ENCODE measurements around the gene KIAA1755.

Gene KIAA1755

DNA sequence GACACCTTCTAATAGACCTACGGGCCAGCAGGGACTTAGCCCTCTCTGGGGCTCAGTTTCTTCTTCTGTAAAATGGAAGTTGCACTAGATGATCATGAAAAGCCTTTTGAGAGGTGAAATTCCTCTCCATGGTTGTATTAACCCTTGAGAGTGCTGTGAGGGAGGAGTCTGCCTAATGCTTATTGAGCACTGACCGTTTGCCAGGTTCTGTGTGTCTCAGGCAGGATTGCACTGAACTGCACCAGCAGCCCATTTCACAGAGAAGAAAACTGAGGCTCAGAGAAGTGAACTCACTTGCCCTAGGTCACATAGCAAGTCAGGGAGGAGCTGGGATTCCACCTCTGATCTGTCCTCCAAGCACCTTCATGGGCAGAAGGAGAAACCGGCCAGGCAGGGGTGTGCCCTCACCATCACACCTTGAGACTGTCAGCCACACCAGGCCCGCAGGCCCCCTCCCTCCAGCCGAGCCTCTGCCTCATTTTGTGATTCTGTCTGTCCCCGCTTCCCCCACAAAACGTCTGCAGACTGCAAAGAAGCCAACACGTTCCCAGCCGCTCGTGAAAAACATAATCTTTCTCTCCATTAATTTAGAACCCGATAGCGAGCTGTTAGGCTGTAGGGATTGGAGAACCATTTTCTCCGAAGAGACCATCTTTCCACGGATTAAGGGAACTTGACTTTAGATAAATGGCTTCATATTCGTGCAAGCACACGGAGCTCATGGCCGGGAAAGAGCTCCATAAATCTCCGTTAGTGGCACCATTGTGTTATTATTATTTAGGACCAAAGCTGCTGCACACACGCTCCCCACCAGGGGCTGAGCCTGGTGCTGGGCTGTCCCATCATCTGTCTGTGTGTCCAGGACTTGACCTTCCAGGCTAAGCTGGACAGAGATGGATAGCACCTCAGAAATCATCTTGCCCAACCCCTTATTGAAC is 46.0 kb downstream of the KIAA1755 start:
- H3K9me3 Mint-ChIP-seq (ENCODE audit: low read depth), result no peaks in the 10 kb centered on the region
- peaks cover 4% of the 10 kb centered on the region for H3K27me3 Mint-ChIP-seq
- no peaks in the 10 kb centered on the region for H3K36me3 Mint-ChIP-seq
- H3K4me1 Mint-ChIP-seq (ENCODE audit: low read depth), result no peaks in the 10 kb centered on the region
- H3K4me3 Mint-ChIP-seq, result no peak overlapping the region
- no peak overlapping the region for H3K27ac Mint-ChIP-seq

DNA sequence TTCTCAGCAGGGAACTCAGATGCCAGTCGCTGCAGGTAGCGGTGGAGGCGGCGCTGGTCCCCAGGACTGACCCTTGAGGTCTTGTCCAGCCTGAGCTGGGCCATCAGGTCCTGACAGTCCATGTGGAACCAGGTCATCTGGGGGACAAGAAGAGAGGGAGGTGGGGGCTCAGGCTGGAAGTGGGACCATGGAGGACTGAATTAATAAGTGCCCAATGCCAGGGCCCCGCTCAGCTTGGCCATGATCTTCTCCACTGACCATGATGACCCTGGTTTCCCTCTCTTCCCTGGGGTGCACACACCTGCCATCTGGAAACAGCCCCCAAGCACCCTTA is 47.0 kb downstream of the KIAA1755 start:
- Mint-ChIP-seq H3K4me1 (ENCODE audit: low read depth) (no peaks in the 10 kb centered on the region), H3K36me3 (no peaks in the 10 kb centered on the region)

DNA sequence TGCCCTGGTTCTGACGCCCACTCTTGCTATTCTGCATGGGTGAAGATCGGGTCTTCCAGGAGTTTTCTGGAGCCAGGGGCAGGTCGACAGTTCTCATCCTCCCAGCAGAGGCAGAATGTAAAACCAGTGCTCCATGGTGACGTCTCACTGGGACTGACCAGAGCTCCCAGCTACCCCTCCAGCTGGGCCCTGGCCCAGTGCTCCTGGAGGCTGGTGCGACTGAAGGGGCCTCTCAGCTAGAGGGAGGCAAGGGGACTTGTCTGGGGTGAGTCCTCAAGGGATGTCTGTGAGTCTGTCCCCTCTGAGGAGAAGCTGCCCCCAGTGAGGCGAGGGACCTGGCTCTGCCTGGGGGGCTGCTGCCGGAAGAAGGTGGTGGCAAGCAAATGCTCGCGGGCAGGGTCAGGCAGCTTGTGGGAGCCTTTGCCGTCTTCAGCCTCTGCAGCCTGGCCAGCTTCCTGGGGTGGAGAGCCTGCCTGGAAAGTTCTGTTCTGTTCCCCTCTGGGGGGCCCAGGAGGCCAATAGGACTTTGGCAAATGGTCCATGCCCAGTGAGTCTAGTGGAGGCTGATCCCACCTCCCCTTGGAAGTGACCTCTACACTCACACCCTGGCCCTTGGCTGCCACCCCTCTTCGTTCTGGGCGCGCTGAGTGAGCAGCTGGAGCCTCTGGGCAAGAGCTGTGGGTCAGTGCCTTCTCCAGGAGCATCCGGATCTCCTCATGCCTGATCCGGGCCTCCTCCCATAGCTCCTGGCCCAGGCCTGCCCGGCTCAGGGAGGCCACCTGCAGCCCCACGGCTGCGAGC is 47.5 kb downstream of the KIAA1755 start:
- H3K9me3 Mint-ChIP-seq (ENCODE audit: low read depth), result no peaks in the 10 kb centered on the region

More for the DNA sequence above, 47.0 kb downstream of the KIAA1755 start:
- Mint-ChIP-seq H3K27ac (no peak overlapping the region), H3K9me3 (ENCODE audit: low read depth) (no peaks in the 10 kb centered on the region), H3K27me3 (peaks cover 2% of the 10 kb centered on the region), H3K4me3 (no peak overlapping the region)

DNA sequence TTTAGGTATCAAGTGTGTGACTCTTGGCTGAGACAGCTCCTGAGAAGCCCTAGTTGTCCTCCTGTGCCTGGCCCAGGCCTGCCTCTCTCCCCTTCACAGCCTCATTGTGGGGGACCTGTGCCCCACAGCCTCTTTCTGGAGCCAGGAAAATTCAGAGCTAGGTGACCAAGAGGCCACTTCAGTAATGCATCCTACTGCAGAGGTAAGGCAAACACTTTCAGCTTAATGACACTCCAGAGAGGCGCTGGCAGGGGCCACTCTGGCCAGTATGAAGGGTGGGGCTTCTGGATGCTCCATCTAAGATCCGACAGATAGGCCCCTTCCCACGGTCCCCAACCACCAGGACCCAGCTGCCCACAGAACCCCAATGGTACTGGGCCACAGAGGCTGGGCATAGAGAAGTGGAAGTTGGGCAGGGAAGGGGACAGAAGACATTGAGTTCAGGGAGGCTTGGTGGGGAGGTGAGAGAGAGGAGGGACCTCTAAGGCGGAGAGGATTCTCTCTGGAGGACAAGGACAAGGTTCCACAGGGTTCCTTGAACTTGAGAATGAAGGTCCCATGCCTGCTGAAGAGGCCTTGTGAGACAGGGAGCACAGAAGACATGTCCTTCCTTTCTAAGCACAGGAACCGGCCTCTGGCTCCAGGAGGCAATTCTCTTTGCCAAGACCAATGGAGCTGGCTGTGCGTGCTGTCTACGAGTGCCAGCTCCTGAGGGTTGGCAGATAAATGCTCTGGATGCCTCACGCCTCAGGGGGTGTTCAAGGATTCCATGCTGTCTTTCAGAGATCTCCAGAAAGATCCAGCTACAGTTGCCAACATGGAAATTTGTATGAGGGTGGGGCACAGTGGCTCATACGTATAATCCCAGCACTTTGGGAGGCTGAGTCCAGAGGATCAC is 49.1 kb downstream of the KIAA1755 start:
- Mint-ChIP-seq H3K9me3 (ENCODE audit: low read depth) (no peaks in the 10 kb centered on the region), H3K36me3 (no peaks in the 10 kb centered on the region), H3K27ac (no peak overlapping the region), H3K4me3 (no peak overlapping the region), H3K4me1 (ENCODE audit: low read depth) (no peaks in the 10 kb centered on the region), H3K27me3 (peaks cover 3% of the 10 kb centered on the region)

More for the DNA sequence above, 47.5 kb downstream of the KIAA1755 start:
- H3K27me3 Mint-ChIP-seq, result peaks cover 2% of the 10 kb centered on the region
- no peak overlapping the region for H3K27ac Mint-ChIP-seq
- no peaks in the 10 kb centered on the region for H3K4me1 Mint-ChIP-seq (ENCODE audit: low read depth)
- H3K4me3 Mint-ChIP-seq, result no peak overlapping the region
- no peaks in the 10 kb centered on the region for H3K36me3 Mint-ChIP-seq

DNA sequence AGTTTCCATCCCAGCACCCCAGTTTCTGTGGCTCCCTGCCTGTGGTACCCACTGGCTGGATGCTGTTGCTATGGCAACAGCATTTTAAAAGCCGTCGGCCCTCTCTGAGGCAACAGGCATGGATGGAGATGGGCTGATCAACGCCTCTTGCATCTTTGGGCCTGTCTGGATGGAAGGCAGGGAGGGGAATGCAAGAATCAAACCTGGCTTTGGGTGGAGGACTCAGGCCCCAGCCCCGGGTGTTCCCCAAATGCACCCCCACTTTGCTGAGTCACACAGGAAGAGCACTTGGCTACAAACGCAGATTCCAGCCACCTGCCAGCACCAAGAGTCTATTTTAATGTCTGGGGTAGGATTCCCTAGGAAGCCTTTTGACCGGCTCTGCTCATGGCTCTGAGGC is 49.8 kb downstream of the KIAA1755 start:
- no peaks in the 10 kb centered on the region for H3K36me3 Mint-ChIP-seq
- H3K9me3 Mint-ChIP-seq (ENCODE audit: low read depth), result no peaks in the 10 kb centered on the region
- H3K27me3 Mint-ChIP-seq, result peaks cover 1% of the 10 kb centered on the region
- no peak overlapping the region for H3K27ac Mint-ChIP-seq
- no peak overlapping the region for H3K4me3 Mint-ChIP-seq
- no peaks in the 10 kb centered on the region for H3K4me1 Mint-ChIP-seq (ENCODE audit: low read depth)

DNA sequence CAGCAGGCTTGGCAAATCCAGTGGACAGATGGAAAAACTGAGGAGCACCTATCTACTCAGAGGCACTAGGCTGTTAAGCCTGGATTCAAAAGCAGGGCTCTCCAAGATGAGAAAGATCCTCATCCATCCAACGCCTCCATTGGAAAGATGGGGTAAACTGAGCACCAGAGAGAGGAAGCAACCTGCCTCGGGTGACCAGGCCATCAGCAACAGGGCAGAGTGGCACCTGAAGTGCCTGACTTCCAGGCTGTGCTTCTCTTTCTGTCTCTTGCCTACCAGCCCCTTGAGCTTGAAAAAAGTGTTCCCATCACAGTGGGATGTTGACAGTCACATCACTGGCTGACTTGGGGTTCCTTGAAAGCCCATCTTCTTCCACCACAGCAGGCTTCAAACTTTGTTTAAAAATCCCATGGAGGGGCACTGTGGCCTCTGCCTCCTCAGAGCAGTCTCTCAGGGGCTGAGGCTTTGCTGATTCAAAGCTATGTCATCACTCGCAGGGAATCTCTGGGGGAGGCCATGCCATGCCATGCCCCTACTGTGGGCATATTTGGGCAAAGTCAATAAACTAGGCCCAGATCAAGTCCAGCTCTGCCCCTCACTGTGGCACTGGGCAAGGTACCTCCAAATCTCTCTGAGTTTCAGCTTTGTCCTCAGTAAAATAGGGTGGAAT is 50.7 kb downstream of the KIAA1755 start:
- H3K27me3 Mint-ChIP-seq, result peaks cover 1% of the 10 kb centered on the region
- no peaks in the 10 kb centered on the region for H3K4me1 Mint-ChIP-seq (ENCODE audit: low read depth)
- no peaks in the 10 kb centered on the region for H3K36me3 Mint-ChIP-seq

DNA sequence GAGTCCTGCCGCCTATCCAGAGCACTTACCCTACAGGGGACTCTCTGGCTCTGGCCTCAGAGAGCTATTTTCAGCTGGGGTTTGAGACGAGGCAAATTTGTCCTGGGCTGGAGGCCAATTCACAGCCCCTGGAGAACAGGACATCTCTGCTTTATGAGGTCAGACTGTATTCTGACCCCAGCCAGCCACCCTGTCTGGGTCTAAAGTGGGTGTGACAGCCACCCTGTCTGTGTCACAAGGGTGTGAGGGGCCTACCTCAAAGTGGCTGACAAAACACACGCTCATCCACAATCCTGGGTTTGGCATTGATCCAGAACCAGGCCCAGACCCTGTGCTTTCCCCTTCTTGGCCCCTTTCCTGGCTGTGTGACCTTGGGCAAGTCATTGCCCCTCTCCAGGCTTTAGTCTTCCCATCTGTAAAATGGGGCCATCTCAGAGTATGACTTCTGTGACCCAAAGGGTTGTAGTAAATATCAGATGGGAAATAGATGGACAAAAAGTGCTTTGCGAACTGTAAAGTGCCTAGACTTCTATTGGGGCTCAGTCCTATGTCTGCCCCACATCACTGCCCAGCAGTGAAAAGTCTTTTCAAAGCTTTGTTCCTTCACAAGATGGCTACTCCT is 51.4 kb downstream of the KIAA1755 start:
- no peaks in the 10 kb centered on the region for H3K9me3 Mint-ChIP-seq (ENCODE audit: low read depth)
- no peak overlapping the region for H3K27ac Mint-ChIP-seq
- peaks cover 1% of the 10 kb centered on the region for H3K27me3 Mint-ChIP-seq
- H3K4me3 Mint-ChIP-seq, result no peak overlapping the region
- H3K4me1 Mint-ChIP-seq (ENCODE audit: low read depth), result no peaks in the 10 kb centered on the region
- H3K36me3 Mint-ChIP-seq, result no peaks in the 10 kb centered on the region

More for the DNA sequence above, 50.7 kb downstream of the KIAA1755 start:
- Mint-ChIP-seq H3K27ac (no peak overlapping the region), H3K9me3 (ENCODE audit: low read depth) (no peaks in the 10 kb centered on the region), H3K4me3 (no peak overlapping the region)

DNA sequence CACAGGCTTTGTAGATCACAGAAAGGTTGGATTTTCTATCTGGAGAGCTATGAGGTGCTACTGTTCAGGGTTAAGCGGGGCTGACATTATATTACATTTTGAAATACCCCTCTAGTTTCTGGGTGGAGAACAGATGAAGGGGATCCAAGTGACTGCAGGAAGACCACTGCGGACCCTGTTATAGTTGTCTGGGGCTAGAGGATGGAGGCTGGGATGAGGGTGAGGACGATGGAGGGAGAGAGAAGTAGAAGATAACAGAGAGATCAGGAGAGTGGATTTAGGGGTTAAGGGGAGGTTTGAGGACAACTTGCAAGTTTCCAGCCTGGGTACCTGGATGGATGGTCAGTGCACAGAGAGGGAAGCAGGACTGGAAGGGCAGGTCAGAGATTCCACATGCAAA is 52.0 kb downstream of the KIAA1755 start:
- Mint-ChIP-seq H3K27me3 (peaks cover 1% of the 10 kb centered on the region), H3K36me3 (no peaks in the 10 kb centered on the region), H3K27ac (no peak overlapping the region), H3K9me3 (ENCODE audit: low read depth) (no peaks in the 10 kb centered on the region), H3K4me1 (ENCODE audit: low read depth) (no peaks in the 10 kb centered on the region), H3K4me3 (no peak overlapping the region)

DNA sequence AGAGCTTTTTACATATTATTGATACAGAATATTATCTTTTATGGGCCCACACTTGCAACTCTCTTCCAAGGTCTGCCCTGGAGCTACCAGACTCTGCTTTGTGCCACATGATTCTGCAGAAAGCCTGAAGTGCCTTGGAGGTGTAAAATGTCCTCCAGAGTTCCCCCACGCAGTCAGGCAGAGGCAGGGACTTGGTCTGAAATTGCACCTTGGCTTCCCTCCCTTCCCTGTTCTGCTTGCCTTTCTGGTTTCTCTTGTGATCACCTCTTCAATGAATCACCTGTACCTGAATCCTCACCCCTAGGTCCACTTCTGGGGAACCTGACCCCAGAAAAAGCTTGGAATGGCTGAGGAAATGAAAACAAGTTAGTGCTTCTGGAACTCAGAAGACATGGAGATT is 52.4 kb downstream of the KIAA1755 start:
- Mint-ChIP-seq H3K27me3 (peaks cover 1% of the 10 kb centered on the region), H3K36me3 (no peaks in the 10 kb centered on the region), H3K9me3 (ENCODE audit: low read depth) (no peaks in the 10 kb centered on the region), H3K4me3 (no peak overlapping the region), H3K27ac (no peak overlapping the region), H3K4me1 (ENCODE audit: low read depth) (no peaks in the 10 kb centered on the region)

DNA sequence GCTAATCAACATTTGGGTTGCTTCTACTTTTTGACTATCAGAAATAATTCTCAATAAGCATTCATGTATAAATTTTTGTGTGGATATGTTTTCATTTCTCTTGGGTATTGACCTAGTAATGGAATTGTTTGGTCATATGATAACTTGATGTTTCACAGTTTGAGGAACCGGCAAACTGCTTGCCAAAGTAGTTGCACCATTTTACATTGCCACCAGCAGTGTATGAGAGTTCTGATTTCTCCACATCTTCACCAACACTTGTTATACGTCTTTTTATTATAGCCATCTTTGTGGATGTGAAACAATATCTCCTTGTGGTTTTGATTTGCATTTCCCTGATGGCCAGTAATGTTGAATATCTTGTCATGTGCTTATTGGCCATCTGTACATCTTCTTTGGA is 52.9 kb downstream of the KIAA1755 start:
- Mint-ChIP-seq H3K9me3 (ENCODE audit: low read depth) (no peaks in the 10 kb centered on the region), H3K4me3 (no peak overlapping the region), H3K4me1 (ENCODE audit: low read depth) (no peaks in the 10 kb centered on the region), H3K27me3 (peaks cover 1% of the 10 kb centered on the region), H3K36me3 (no peaks in the 10 kb centered on the region), H3K27ac (no peak overlapping the region)

DNA sequence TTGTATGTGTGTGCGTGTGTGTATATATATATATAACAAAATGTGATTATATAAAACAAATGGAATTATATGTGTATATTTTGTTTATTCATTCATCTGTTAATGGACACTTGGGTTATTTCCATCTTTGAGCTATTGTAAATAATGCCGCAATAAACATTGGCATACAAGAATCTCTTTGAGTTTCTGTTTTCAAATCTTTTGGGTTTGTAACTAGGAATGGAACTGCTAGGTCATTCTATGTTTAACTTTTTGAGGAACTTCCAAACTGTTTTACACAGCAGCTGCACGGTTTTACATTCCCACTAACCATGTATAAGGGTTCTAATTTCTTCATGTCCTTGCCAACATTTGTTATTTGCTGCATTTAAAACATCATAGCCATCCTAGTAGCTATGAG is 55.5 kb downstream of the KIAA1755 start:
- H3K9me3 Mint-ChIP-seq (ENCODE audit: low read depth), result no peaks in the 10 kb centered on the region
- no peaks in the 10 kb centered on the region for H3K36me3 Mint-ChIP-seq
- no peak overlapping the region for H3K27ac Mint-ChIP-seq
- no peak overlapping the region for H3K4me3 Mint-ChIP-seq
- peaks cover 1% of the 10 kb centered on the region for H3K27me3 Mint-ChIP-seq
- no peaks in the 10 kb centered on the region for H3K4me1 Mint-ChIP-seq (ENCODE audit: low read depth)

DNA sequence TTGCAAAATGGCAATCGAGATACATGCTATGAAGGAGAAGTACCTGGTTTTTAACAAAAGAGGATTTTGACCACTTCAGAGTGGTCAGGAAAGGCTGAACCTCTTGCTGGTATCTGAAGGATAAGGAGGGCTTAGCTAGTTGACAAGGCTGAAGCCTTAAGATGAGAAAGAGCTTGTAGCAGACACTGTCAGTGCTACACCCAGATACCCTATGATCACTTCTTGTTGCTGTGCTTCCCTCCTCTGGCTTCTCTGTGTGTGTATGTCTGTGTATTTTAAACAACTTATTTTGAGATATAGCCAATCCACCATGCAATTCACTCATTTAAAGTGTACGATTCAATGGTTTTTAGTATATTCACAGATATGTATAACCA is 56.6 kb downstream of the KIAA1755 start:
- Mint-ChIP-seq H3K4me3 (no peak overlapping the region), H3K27me3 (peaks cover 1% of the 10 kb centered on the region), H3K36me3 (no peaks in the 10 kb centered on the region), H3K4me1 (ENCODE audit: low read depth) (no peaks in the 10 kb centered on the region), H3K9me3 (ENCODE audit: low read depth) (no peaks in the 10 kb centered on the region), H3K27ac (no peak overlapping the region)

DNA sequence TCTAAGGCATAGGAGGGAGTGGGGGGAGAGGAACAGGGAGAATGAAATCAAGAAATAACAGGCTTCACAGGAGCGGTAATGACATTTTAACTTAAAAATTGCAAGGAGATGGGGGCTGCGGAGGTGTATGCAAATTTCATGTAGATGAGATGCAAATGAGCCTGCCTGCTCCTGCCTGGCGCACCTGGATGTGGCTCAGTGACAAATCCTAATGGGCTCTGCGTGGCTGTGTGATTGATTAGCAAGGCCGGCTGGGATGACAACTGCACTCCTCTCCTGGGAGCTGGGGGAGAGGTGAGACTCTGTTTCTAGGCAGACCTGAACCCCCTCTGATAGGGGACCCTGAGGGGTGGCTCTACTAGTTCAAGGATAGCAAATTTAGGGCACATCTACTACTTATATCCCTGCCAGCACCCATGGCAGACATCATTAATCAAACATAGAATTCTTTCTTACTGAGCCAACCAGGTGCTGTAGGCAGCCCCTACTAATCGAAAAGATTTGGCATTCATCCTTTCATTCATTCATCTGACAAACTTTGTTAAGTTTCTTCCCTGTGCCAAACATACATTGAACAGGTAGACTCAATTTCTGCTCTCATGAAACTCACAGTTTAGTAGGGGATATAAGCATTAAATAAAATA is 57.1 kb downstream of the KIAA1755 start:
- Mint-ChIP-seq H3K27ac (no peak overlapping the region), H3K9me3 (ENCODE audit: low read depth) (no peaks in the 10 kb centered on the region), H3K4me1 (ENCODE audit: low read depth) (no peaks in the 10 kb centered on the region), H3K27me3 (peaks cover 1% of the 10 kb centered on the region), H3K4me3 (no peak overlapping the region), H3K36me3 (no peaks in the 10 kb centered on the region)

DNA sequence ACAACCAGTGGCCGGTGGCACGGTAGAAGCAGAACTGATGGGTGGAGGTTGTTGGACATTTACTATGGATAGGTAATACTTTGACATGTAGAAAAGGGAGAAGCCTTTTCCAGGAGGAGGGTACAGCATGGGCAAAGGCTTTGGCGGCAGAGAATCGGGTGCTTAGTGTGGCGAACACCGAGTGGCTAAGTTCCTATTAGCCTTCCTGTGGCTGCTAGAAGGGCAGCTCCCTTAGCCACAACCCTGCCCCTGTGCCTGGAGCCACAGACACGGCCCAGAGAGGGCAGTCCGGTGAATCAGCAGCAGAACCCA is 57.6 kb downstream of the KIAA1755 start:
- Mint-ChIP-seq H3K9me3 (ENCODE audit: low read depth) (no peaks in the 10 kb centered on the region), H3K27ac (no peak overlapping the region), H3K27me3 (peaks cover 1% of the 10 kb centered on the region), H3K4me1 (ENCODE audit: low read depth) (no peaks in the 10 kb centered on the region), H3K36me3 (no peaks in the 10 kb centered on the region), H3K4me3 (no peak overlapping the region)
